C1 segment of cervical spinal cord (tissue), 14 donors: ENCODE results near the gene POLR1C.
"Not testable (repeated sequence)": the region's sequence is repeated elsewhere in the genome, so short reads cannot be mapped to it uniquely, and the experiment has no call there.

Experiments used
- DNase-seq, 14 donors: peaks; one replicate each; lab custom pipeline; 2025; lab: John Stamatoyannopoulos, UW

POLR1C gene

GRCh38 chr6:43509984-43510826 is 6.7 kb upstream of the POLR1C start, which contains the start of gene LRRC73:
LRRC73 (minus strand) TSS chr6:43510346; CDS start chr6:43509785, 561 bp downstream.
- peak in 12 of 14 donors; percentile 41 to 83 (median 58) for DNase-seq

- no peak for DNase-seq
Observed at GRCh38 chr6:43510827-43511163, 6.1 kb upstream of the POLR1C start.

- no peak for DNase-seq
Observed at GRCh38 chr6:43511824-43512415, 5.0 kb upstream of the POLR1C start.

- DNase-seq: no peak
Observed at GRCh38 chr6:43515808-43516207, 1.1 kb upstream of the POLR1C start.

- peak in 1 of 14 donors; percentile 71 for DNase-seq
Observed at GRCh38 chr6:43516367-43516696, 557 bp upstream of the POLR1C start.

- no peak for DNase-seq
Observed at GRCh38 chr6:43517505-43518357, 842 bp downstream of the POLR1C start.

GRCh38 chr6:43520097-43520496 is 3.2 kb downstream of the POLR1C start:
- no peak for DNase-seq

GRCh38 chr6:43521836-43522235 is 4.9 kb downstream of the POLR1C start:
- DNase-seq: no peak

- DNase-seq: no peak
Observed at GRCh38 chr6:43522547-43523261, 5.8 kb downstream of the POLR1C start.

GRCh38 chr6:43523284-43523683 is 6.4 kb downstream of the POLR1C start:
- no peak for DNase-seq

GRCh38 chr6:43524483-43524961 is 7.6 kb downstream of the POLR1C start:
- no peak for DNase-seq

GRCh38 chr6:43532201-43532600 is 15.3 kb downstream of the POLR1C start:
- DNase-seq: no peak

- not testable (repeated sequence) for DNase-seq
Observed at GRCh38 chr6:43538986-43539385, 22.1 kb downstream of the POLR1C start.

GRCh38 chr6:43539409-43539808 is 22.5 kb downstream of the POLR1C start:
- DNase-seq: not testable (repeated sequence)

GRCh38 chr6:43540507-43540906 is 23.6 kb downstream of the POLR1C start:
- DNase-seq: no peak

GRCh38 chr6:43541774-43542471 is 25.0 kb downstream of the POLR1C start:
- DNase-seq: no peak

GRCh38 chr6:43544461-43544860 is 27.6 kb downstream of the POLR1C start:
- no peak for DNase-seq

GRCh38 chr6:43547222-43547621 is 30.3 kb downstream of the POLR1C start:
- DNase-seq: no peak

GRCh38 chr6:43557620-43558019 is 40.7 kb downstream of the POLR1C start:
- not testable (repeated sequence) for DNase-seq

GRCh38 chr6:43559328-43559727 is 42.4 kb downstream of the POLR1C start:
- DNase-seq: no peak
